IPS DF 19.7 (cell line): Measurements from ENCODE around the gene CDK12.

Experiments
- DNase-seq: peaks from one replicate; pipeline ENCODE4 v3.0.0-alpha.2; 2013; ENCODE audit warnings: low read depth, low spot score

Gene CDK12

DNA sequence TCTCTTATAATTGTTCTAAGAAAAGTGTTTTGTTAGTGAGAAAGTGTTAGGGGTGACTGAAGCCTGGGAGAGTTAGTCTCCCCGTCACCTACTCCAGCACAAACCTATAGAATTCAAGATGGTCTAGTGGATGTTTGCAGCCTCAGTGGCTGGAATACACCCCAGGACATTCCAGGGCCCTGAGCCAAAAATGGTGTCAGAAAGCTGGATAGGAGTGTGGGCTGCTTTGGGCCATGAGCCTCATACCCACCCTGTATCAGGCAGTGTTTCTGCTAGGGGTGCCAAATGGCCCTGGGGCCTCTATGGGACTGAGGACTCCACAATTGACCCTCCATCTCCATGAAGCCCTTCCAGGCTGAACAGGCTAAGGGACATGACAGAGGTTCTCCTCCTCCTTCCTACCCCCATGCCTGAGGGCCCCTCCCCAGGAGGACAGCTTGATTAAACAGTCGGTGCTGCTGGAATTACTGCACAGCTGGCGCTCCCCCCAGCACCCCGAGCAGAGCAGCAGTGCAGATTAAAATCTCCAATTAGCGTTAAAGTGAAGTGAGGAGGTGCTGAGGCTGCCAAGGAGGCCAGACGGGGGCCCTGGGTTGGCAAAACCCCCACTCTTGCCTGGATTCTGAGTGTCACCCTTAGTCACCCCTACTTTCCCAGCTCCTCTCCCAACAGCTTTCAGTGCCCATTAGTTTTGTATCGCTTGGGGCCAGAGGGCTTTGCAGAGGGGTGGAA is 87.4 kb downstream of the CDK12 start:
- no peak for DNase-seq

DNA sequence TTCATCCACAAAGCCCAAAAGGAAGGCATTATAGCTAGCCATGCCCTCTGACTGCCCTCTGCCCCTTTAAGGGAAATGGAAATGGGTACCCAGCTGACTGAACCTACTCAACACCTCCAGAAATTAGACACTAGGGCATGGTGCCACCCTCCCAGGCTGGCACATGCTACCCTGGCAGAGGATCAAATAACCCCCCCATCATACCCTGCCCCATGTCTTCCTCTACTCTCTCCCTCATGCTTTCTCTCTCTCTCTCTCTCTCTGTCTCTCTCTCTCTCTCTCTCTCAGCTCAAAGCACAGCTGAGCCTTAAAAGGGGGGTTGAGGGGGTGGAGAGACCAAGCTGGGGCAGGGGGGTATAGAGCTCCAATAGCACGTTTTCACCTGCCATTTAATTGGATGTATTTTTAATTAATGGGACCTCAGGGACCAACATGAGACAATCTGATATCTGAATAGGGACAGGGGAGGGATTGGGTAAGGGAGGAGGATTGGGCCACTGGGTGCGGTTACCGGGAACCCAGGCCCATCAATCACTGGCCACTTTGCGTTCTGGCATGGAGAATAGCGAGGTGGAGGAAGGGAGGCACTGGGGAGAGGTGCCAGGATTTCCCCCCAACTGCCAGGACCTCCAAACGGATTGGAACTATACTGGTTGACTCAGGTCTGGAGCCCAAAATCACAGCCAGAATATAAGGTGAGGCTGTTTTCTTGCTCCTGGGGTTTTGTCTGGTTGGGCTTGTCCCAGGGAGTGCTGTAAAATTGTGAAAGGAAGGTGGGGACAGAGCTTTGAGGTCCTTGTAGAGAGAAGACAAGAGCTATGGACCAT is 88.7 kb downstream of the CDK12 start:
- DNase-seq, result no peak

DNA sequence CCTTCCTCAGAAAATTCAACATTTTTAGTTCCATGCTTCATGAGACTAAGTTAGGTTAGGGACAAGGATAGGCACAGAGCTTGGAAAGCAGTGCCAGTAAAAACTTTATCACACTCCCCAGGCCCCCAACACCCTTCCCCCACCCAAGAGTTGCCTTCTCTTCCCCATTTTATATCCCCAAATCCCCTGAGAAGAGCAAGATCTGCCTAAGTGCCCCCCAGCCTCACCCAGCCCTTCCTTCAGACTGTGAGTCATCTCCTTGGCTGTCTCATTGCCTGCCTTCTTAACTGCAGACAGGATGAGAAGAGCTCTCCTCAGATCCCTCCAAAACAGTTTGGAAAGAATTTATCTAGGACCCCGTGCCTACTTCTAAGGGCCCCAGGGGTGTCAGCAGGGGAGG is 90.6 kb downstream of the CDK12 start:
- no peak for DNase-seq

DNA sequence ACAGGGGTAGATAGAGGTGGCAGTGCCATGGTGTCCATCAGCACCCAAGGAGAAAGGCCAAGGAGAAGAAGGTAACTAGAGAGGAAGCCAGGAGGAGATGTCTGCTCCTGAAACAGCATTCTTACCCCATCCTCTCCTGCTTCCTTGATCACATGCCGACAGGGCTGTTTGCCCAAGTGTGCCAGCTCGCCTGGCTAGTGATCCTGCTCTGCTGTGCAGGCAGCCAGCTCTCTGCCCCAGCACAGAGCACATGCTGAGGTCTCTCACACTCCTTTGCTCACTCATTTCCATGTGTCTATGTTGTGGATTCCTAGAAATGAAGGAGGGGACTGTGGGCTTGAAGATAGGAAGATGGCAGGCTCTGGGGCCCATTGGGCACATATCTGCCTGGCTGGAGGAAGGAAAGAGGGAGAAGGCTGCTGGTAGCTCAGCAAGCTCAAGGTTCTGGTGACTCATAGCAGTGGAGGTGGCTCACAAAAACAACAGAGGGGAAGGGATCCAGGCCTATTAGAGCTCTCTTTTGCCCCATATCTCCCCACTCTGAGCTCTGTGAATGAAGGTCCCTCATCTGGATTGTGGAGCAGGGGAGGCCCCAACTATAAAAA is 92.2 kb downstream of the CDK12 start:
- no peak for DNase-seq

DNA sequence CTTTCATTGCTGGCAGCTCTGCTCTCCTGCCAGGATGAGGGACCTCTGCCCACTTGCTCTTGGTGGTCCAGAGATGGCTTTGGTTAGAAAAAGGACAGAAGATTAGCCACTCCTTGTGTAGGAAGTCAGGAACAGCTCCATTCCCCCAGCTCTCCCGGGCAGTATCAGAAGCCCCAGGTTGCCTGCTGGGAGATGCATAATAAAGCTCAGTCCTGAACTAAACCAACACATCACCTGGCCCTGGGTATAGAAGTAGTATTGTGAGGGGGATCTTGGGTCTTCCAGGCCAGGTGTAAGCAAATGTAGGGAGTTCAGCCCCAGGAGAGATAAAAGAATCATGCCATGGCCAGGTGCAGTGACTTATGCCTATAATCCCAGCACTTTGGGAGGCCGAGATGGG is 94.1 kb downstream of the CDK12 start:
- no peak for DNase-seq

DNA sequence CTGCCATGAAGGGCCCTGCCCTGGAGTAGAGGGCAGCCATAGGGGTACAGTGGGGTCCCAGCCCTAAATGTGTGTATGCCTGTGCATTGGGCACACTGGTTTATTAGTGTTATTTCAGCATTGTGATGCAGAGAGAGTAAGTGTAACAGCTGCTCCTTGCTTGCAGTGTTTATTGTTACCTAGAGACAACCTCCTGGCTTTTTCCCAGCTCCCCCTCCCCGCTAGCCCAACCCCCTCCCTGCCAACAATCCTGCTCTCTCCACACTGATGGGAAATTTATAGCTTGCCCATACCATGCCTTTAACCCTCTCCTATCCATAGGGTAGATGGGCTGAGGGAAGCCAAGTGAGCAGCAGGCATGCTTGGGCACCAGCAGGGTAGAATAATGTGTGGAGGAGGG is 95.1 kb downstream of the CDK12 start:
- DNase-seq, result no peak

DNA sequence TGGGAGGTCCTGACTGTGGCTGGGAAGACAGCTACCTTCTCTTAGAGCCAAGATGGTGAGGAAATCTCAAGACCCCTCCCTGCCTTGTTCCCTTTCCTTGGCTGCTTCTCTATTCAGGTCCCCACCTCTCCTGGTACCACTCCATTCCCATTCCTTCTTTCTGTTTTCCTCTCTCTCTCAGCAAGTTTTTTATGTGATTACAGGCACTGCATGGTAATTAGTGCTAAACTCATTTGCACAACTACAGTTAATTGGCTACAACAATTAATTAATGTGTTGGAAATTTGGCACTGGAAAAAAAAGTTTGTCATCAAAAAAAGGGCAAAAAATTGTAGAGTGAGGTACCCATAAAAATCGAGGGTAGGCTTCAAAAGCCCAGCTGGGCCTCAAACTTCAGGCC is 101.1 kb downstream of the CDK12 start:
- DNase-seq, result no peak

DNA sequence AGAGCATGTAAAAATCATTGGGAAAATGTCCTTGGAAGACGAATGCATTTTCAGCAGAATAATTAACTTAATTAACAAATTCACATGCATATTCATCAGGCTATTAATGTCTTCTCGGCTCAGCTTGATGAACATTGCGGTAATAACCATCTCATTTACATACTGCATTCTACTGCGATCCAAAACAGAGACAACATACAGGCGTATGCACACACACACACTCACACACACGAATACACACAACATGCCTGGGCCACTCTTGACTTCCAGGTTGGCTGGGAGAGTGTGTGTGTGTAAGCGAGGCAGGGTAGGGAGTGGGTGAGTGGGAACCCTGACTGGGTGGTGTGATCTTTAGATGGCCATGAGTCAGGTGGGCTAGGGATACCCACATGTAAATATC is 101.7 kb downstream of the CDK12 start:
- no peak for DNase-seq

DNA sequence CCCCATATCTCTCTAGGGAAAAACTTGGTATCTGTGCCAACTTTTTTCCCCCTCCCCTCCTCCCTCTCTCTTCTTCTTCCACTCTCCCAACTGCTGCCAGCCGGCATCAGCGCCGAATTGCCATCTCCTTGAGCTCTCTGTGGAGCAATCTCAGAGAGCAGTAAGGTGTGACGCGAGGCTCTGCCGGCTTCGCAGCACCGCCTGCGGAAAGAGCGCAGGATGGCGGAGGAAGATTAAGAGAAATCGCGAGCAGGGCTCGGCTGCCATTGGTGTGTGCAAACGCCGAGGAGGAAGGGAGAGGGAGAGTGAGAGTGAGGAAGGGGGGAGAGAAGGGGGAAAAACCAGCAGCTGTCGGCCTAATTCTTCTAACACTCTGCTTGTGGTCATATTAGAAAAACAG is 102.2 kb downstream of the CDK12 start:
- no peak for DNase-seq

DNA sequence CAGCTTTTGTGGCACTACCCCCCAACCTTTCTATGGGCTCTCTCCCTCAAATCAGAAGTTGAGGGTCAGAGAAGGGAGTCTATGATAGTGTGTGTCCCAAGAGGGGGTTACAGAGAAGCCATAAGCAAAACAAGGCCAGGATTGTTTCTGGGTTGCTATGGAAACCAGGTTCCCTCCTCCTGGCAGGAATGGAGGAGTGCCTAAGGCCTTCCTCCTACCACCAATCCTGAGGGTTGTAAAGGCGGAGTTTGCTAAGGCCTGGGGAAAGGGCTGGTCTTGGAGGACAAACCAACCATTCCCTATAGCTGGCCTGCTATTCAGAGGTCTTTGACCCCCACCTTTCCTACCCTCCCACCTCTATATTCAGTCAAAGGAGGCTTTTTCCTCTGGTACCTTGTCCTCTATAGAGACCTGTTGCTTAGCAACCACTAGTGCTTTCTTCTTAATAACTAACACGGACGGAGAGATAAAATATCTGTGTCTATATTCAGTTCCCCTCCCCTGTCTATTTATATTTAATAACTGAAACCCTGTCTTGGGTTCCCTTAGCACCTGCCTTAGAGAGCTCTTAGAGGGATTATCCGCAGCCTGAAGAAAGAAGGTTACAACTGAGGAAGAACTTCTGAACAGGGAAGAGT is 103.0 kb downstream of the CDK12 start:
- no peak for DNase-seq

DNA sequence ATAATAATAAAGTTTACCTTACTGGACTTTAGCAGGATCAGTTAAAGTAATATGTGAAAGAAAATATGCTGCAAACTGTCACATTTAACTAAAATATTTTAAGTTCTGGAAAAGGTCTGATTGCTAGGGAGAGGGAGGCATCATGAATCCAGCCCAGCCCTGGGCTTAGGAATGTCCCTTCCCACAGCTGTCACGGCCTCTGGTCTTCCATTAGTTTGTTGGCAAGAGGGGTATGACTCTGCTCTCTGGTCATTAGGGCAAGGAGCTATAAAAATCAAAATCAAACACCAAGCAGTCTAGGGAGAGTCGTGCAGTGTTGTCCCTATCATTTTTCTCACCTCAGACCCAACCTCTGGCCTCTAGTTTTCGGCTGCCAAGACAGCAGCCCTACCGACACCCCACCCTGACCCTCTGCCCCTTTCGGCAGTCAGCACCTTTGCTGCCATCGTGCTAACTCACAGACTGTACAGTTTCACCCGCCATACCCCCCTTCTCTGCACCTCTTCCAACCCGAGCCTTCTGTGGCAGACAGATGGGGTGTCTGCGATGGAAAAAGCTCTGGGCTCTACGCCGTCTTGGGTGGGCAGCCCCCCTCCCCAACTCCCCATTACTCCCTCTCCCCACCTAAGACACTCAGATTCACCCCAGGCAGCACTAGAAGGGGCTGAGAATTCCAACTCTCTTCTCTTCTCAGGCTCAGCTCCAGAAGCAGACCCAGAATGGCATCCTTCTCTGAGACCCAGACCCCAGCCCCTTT is 105.0 kb downstream of the CDK12 start:
- no peak for DNase-seq

DNA sequence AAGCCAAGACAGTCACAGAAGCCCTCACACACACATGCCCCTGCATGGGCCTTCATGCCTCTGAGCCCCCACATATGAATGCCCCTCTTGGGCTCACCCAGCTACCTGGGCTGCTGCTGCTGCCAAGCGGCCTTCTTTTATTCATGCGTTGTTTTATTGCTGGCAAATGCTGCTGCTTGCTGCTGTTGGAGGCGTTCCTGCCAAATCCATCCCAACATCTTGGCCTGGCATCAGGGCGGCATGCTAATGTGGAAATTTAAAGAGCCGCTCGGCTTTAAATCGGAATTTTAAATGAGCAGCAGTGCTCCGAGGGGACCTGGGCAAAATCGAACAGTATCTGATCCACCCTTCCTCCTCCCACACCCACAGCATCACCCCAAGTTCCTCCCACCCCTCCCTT is 107.4 kb downstream of the CDK12 start:
- no peak for DNase-seq

DNA sequence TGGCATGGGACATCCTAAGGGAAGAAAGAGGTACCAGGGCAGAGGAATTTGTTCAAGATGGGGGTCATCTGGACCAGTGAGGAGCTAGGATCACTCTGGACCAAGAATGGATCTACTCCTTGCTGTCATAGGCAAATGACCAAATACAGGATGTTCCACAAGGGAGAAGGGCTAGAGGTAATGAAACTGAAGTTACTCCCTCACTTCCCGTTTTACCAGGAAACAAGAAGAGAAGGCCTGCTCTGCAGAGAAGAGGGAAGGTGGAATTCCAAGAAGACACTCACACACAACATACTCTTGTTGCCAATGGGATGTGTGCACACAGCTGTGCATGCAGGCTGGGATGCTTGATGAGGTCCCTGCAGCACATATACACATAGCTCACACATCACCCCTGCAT is 107.8 kb downstream of the CDK12 start:
- DNase-seq, result no peak

DNA sequence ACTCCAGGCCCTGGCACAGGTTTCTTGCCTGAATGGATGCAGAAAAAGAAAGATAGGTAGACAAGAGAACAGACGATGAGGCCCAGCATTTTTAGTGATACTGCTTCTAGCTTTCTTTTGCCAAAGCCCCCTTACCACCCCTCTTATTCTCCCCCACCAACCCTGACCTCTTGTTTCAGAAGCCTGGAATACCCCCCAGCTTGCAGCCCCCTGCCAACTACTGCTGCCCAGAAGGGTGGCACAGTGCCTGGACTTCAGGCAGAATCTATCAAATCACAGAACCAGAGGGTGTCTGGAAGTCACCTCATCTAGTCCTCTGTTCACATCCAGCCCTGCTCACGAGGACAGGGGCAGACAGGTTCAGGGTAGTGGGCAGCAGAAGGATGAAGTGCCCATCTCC is 110.8 kb downstream of the CDK12 start:
- no peak for DNase-seq

DNA sequence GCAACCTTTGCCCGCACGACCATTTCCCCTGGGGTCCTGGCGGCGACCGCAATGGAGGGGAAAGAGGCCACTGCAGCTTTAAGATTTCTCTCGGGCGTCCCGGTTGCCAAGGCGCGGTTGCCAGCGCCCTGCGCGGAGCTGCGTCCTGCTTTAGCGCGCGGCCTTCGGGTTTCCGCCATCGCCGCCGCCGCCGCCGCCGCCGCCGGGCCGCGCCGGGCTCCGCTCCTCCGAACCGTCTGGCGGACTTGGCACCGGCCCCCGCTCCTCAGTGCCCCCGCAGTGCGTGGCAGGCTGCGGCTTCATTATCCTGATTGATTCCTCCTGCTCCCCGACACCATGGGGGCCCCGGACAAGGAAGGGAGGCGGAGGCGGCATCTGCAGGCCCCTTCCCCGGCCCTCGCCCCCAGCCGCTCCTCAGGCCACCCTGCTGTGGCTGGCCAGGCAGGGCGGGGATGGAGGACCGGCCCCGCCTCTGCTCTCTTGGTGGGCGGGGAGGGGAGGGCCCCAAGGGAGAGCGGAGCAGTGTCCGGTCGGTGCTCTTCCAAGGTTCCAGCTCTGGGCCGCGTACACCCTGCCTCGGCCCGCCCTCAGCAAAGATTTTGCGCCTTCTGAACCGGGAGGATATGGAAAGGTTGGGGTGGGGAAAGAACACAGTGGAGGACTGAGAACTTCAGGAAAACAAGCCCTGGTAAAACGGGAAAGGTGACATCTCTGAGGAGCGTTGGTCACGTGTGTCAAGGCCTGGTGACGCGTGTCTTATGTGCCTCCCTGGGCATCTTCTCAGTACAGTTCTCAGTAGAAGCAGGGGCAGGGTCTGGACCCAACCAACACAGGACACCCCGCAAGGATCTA is 112.4 kb downstream of the CDK12 start:
- no peak for DNase-seq

DNA sequence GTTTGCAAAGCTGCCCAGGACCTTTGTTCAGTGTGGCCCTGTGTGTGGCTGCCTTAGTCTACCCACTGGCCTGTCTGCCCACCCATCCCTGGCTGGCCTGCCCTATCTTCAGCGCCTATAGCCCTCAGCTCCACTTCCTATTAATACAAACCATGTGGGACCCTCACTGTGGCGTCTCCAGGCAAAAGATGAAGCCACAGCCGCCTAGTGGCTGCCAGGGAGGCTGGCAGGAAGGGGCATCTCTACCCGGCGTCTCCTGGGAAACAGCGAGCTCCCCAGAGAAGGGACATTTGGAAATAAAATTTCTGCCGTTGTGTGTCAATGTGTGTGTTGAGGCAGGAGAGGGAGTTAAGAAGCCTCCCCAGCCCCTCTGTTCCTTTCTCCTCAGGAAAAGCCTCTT is 114.9 kb downstream of the CDK12 start:
- no peak for DNase-seq

DNA sequence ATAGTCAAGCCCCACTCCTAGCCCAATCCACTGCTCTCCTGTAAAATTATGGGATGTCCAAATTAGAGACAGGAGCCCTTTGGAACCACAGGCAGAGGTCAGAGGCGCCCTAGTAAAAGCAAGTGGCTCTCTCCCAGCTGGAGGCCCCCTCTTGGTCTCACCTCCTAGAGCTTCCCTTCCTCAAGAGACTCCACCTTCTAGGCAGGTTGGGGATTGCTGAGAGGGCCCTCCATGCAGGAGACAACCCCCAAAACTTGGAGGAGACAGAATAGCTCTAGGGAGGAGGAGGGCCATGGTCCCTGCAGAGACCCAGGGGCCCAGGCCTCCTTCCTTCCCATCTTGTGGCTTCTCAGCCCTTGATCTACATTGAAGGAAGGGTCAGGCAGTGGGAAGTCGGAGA is 117.0 kb downstream of the CDK12 start:
- no peak for DNase-seq

DNA sequence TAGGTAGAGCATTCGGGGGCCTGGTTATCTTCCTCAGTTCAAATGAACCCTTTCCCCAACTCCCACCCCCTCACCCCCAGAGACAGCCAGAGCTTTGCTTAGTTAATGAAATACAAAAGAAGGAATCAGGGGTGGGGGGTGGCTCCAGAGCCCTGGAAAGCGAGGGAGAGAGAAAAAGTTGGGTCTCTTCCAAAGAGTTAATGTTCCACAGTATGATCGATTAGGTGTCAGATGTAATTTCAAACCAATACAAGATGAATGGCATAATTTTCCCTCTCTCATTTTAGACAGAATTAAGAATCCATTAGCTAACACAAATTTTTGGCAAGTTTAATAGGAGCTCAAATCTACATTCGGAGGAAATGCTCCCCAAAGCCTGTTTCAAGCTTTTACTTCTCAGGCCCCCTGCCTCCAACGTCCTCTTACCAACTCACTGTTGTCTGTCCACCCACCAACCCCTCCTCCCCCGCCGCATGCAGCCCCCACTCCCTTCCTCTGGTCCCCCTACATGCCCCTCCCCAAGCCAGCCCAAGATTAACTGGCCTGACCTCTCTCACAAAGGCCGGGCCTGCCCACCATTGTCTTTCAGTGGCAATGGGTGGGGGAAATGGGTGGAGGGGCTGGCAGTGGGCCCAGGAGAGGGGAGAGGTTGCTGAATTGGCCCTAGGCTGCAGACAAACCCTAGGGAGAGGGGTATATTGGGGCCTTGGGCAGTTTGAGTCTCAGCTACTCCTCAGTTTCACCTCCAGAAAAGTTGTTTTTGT is 118.2 kb downstream of the CDK12 start:
- no peak for DNase-seq

DNA sequence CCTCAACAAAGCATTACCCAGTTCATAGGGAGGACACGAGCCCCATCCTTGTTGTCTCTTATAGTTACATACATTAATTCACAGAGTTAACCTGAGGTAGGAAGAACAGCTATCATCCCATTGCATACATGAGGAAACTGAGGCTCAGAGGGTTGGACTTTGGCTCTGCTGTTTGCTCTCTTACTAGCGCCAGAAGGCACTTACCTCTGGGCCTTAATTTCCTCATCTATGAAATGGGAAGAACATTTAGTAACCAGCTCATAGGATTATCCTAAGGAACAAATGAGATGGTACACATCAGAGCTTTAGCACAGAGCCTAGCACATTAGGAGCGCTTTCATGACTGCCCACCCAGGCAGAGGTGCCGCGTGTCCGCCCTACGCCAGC is 118.8 kb downstream of the CDK12 start:
- DNase-seq, result no peak
